Neuronal stem cell (in vitro differentiated cells): Measurements from ENCODE around the gene COL5A3.
A peak's percentile ranks its signal among the peaks of the same experiment; 100 is the strongest.

Source experiments
- DNase-seq: peaks from one replicate; pipeline ENCODE4 v3.0.0-alpha.2; 2013; ENCODE audit warnings: low spot score
- H2AFZ ChIP-seq: one replicate; pipeline ENCODE4 v1.6.1; 2013; ENCODE audit warnings: mild to moderate bottlenecking, low read length, inconsistent platforms
- H2AK5ac ChIP-seq: 2 replicates; pipeline ENCODE4 v1.6.1; 2013; ENCODE audit warnings: low read depth, mild to moderate bottlenecking, inconsistent platforms, low read length, moderate library complexity, mixed read lengths
- H2BK120ac ChIP-seq: 2 replicates; pipeline ENCODE4 v1.6.1; 2013; ENCODE audit warnings: low read depth, mild to moderate bottlenecking, inconsistent platforms, low read length, moderate library complexity, mixed read lengths
- H2BK12ac ChIP-seq: one replicate; pipeline ENCODE4 v1.6.1; 2013; ENCODE audit warnings: low read length, inconsistent platforms
- H2BK15ac ChIP-seq: 2 replicates; pipeline ENCODE4 v1.6.1; 2013; ENCODE audit warnings: mild to moderate bottlenecking, low read length, inconsistent platforms, mixed read lengths
- H2BK5ac ChIP-seq: one replicate; pipeline ENCODE4 v1.6.1; 2013; ENCODE audit warnings: inconsistent platforms, mild to moderate bottlenecking, low read length, moderate library complexity
- H3K14ac ChIP-seq: one replicate; pipeline ENCODE4 v1.6.1; 2013; ENCODE audit warnings: low read length, inconsistent platforms
- H3K18ac ChIP-seq: 2 replicates; pipeline ENCODE4 v1.6.1; 2013; ENCODE audit warnings: low read length, inconsistent platforms
- H3K23ac ChIP-seq: 2 replicates; pipeline ENCODE4 v1.6.1; 2013; ENCODE audit warnings: low read depth, mild to moderate bottlenecking, mixed read lengths, low read length, inconsistent platforms; ENCODE audit not compliant: poor library complexity
- H3K27ac ChIP-seq: replicated peaks from 3 replicates; pipeline ENCODE4 v1.5.1; 2013; ENCODE audit warnings: low read length, inconsistent platforms
- H3K27me3 ChIP-seq, 3 experiments: 2 replicates each; pipeline ENCODE4 v1.6.1; 2013; ENCODE audit warnings: low read length in 3 of 3, mild to moderate bottlenecking in 2 of 3, inconsistent platforms in 1 of 3, low read depth in 1 of 3, mixed read lengths in 1 of 3, moderate library complexity in 1 of 3; ENCODE audit not compliant: control insufficient read depth in 3 of 3, insufficient read depth in 3 of 3
- H3K36me3 ChIP-seq, 2 donors: replicated peaks in 1 of 2; 2 replicates each; pipeline ENCODE4 v1.6.1; 2013; ENCODE audit warnings: low read length in 2 of 2; ENCODE audit not compliant: control insufficient read depth in 2 of 2, insufficient read depth in 2 of 2
- H3K4ac ChIP-seq: 2 replicates; pipeline ENCODE4 v1.6.1; 2013; ENCODE audit warnings: inconsistent platforms, mild to moderate bottlenecking, low read length, moderate library complexity
- H3K4me1 ChIP-seq, 2 donors: 1 replicate in 1 of 2; 2 replicates in 1 of 2; pipeline ENCODE4 v1.6.1; 2013; ENCODE audit warnings: low read length in 2 of 2, low read depth in 1 of 2; ENCODE audit not compliant: control insufficient read depth in 2 of 2, insufficient read depth in 1 of 2
- H3K4me2 ChIP-seq: one replicate; pipeline ENCODE4 v1.6.1; 2013; ENCODE audit warnings: mild to moderate bottlenecking, low read length, inconsistent platforms; ENCODE audit not compliant: insufficient read depth, poor library complexity, severe bottlenecking
- H3K4me3 ChIP-seq, 2 donors: 2 replicates each; pipeline ENCODE4 v1.5.1; 2013; ENCODE audit warnings: low read length in 2 of 2, mild to moderate bottlenecking in 2 of 2, inconsistent platforms in 1 of 2, moderate library complexity in 1 of 2
- H3K79me1 ChIP-seq: one replicate; pipeline ENCODE4 v1.6.1; 2013; ENCODE audit warnings: low read depth, mild to moderate bottlenecking, inconsistent platforms, low read length, moderate library complexity
- H3K9ac ChIP-seq: one replicate; pipeline ENCODE4 v1.6.1; 2013; ENCODE audit warnings: mild to moderate bottlenecking, low read depth, low read length, inconsistent platforms; ENCODE audit not compliant: poor library complexity
- H3K9me3 ChIP-seq, 2 donors: replicated peaks in 1 of 2; 2 replicates each; pipeline versions ENCODE3 to v1.6.1; 2013; ENCODE audit warnings: low read length in 2 of 2, mild to moderate bottlenecking in 2 of 2, inconsistent platforms in 1 of 2, low read depth in 1 of 2, mixed read lengths in 1 of 2, moderate library complexity in 1 of 2; ENCODE audit not compliant: control insufficient read depth in 2 of 2, insufficient read depth in 1 of 2
- H4K8ac ChIP-seq: one replicate; pipeline ENCODE4 v1.6.1; 2013; ENCODE audit warnings: low read depth, mild to moderate bottlenecking, inconsistent platforms, low read length, moderate library complexity
- H4K91ac ChIP-seq: one replicate; pipeline ENCODE4 v1.6.1; 2013; ENCODE audit warnings: low read length, low read depth, mild to moderate bottlenecking, inconsistent platforms; ENCODE audit not compliant: poor library complexity
- WGBS, 2 donors: extraction: QIAGEN DNeasy Blood & Tissue Kit; methylation state at CpG; one replicate each; pipeline ENCODE4 v1.1.7; 2013; ENCODE audit warnings: missing lambda C conversion rate in 2 of 2, mixed read lengths in 1 of 2; ENCODE audit not compliant: insufficient read length in 2 of 2, insufficient replicate concordance in 1 of 2; ENCODE audit errors: extremely low coverage in 2 of 2; 5-methylcytosine and 5-hydroxymethylcytosine counted together

Gene COL5A3

GRCh38 chr19:9968820-9969687 lies 41.2 kb downstream of the COL5A3 start:
- H3K18ac ChIP-seq: no peak overlapping the region
- H4K91ac ChIP-seq: peak overlapping the region; percentile 30
- H2BK120ac ChIP-seq: no peak overlapping the region
- H3K4me2 ChIP-seq: no peak overlapping the region
- peaks cover 0 to 28% (median 17%) of the 10 kb centered on the region in 3 experiments for H3K27me3 ChIP-seq
- peak overlapping the region; percentile 55 for H3K23ac ChIP-seq
- peak overlapping the region in 1 of 2 donors; percentile 57 for H3K4me3 ChIP-seq
- no peak overlapping the region for H4K8ac ChIP-seq
- DNase-seq: no peak
- no peak overlapping the region for H2AFZ ChIP-seq
- no peak overlapping the region for H2BK12ac ChIP-seq
- no peak overlapping the region for H3K9ac ChIP-seq
- no peaks in the 10 kb centered on the region for H3K4me1 ChIP-seq
- no peak overlapping the region for H2BK5ac ChIP-seq
- H3K4ac ChIP-seq: no peak overlapping the region
- peak overlapping the region; percentile 56 for H3K14ac ChIP-seq
- no CpG with 5 or more reads among the region's 8 CpGs for WGBS, 2 donors
- H2AK5ac ChIP-seq: no peak overlapping the region
- H3K27ac ChIP-seq: no peak overlapping the region
- no peaks in the 10 kb centered on the region for H3K9me3 ChIP-seq
- no peaks in the 10 kb centered on the region for H3K79me1 ChIP-seq
- peak overlapping the region; percentile 7 for H2BK15ac ChIP-seq
- peaks cover 0 to 2% of the 10 kb centered on the region in 2 donors for H3K36me3 ChIP-seq

- Histone ChIP-seq H3K4ac (no peak overlapping the region), H2BK120ac (no peak overlapping the region), H3K14ac (no peak overlapping the region), H2BK15ac (no peak overlapping the region), H3K36me3 (peaks cover 0 to 2% of the 10 kb centered on the region in 2 donors), H3K9me3 (no peaks in the 10 kb centered on the region), H2BK12ac (no peak overlapping the region), H3K18ac (no peak overlapping the region), H3K4me1 (no peaks in the 10 kb centered on the region), H3K23ac (no peak overlapping the region), H3K9ac (no peak overlapping the region), H2AK5ac (peak overlapping the region; percentile 17), H3K4me3 (no peak overlapping the region), H3K4me2 (no peak overlapping the region), H2AFZ (no peak overlapping the region), H4K91ac (no peak overlapping the region), H2BK5ac (no peak overlapping the region), H3K79me1 (no peaks in the 10 kb centered on the region), H4K8ac (no peak overlapping the region), H3K27me3 (peaks cover 0 to 28% (median 17%) of the 10 kb centered on the region in 3 experiments), H3K27ac (no peak overlapping the region)
- DNase-seq: no peak
- WGBS, 2 donors: no CpG with 5 or more reads among the region's 4 CpGs
Measured at GRCh38 chr19:9967326-9967725, 43.0 kb downstream of the COL5A3 start.

- H3K27me3 ChIP-seq: peaks cover 0 to 28% (median 17%) of the 10 kb centered on the region in 3 experiments
- no peak overlapping the region for H4K91ac ChIP-seq
- H3K36me3 ChIP-seq: peaks cover 0 to 2% of the 10 kb centered on the region in 2 donors
- no peak overlapping the region for H4K8ac ChIP-seq
- peak overlapping the region; percentile 42 for H3K18ac ChIP-seq
- H3K4me2 ChIP-seq: no peak overlapping the region
- no peak overlapping the region for H3K27ac ChIP-seq
- no peak overlapping the region for H2BK15ac ChIP-seq
- no CpG with 5 or more reads among the region's 29 CpGs for WGBS, 2 donors
- no peak overlapping the region for H2BK120ac ChIP-seq
- H2AK5ac ChIP-seq: no peak overlapping the region
- no peak overlapping the region for H3K4ac ChIP-seq
- H2AFZ ChIP-seq: peak overlapping the region; percentile 1
- no peak overlapping the region for H2BK12ac ChIP-seq
- no peak overlapping the region for H3K4me3 ChIP-seq
- H3K79me1 ChIP-seq: no peaks in the 10 kb centered on the region
- DNase-seq: no peak
- H3K9me3 ChIP-seq: no peaks in the 10 kb centered on the region
- H3K4me1 ChIP-seq: no peaks in the 10 kb centered on the region
- no peak overlapping the region for H3K23ac ChIP-seq
- no peak overlapping the region for H3K9ac ChIP-seq
- H2BK5ac ChIP-seq: no peak overlapping the region
- H3K14ac ChIP-seq: no peak overlapping the region
Measured at GRCh38 chr19:9966448-9966847, 43.9 kb downstream of the COL5A3 start.

DNA sequence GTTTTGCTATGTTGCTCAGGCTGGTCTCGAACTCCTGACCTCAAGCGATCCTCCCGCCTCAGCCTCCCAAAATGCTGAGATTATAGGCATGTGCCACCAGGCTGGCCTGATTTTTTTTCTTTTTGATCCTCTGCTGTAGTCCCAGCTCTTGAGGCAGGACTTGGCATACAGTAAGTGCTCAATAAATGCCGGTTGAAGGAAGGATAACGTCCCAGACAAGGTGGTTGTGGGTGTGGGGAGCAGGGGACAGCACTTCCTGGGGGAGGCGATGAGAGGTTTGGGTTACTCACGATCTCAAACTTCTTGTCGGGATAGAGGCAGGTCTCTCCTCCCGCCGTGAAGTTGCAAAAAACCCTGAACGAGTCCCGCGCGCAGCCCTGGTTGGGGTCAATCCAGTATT lies 44.3 kb downstream of the COL5A3 start:
- WGBS, 2 donors: no CpG with 5 or more reads among the region's 14 CpGs
- Histone ChIP-seq H3K79me1 (no peaks in the 10 kb centered on the region), H3K27me3 (peaks cover 0 to 28% (median 17%) of the 10 kb centered on the region in 3 experiments)

More for the DNA sequence above, 44.3 kb downstream of the COL5A3 start:
- no peak overlapping the region for H3K9ac ChIP-seq
- no peak overlapping the region for H2AFZ ChIP-seq
- H3K4me1 ChIP-seq: no peaks in the 10 kb centered on the region
- H2BK5ac ChIP-seq: no peak overlapping the region
- no peak overlapping the region for H2BK120ac ChIP-seq
- no peak overlapping the region for H3K27ac ChIP-seq
- H3K23ac ChIP-seq: no peak overlapping the region
- H2BK15ac ChIP-seq: no peak overlapping the region
- H3K9me3 ChIP-seq: no peaks in the 10 kb centered on the region
- H2AK5ac ChIP-seq: no peak overlapping the region
- H4K8ac ChIP-seq: no peak overlapping the region
- H4K91ac ChIP-seq: no peak overlapping the region
- H3K4me2 ChIP-seq: no peak overlapping the region
- no peak overlapping the region for H3K14ac ChIP-seq
- no peak overlapping the region for H2BK12ac ChIP-seq
- no peak overlapping the region for H3K4me3 ChIP-seq
- no peak overlapping the region for H3K4ac ChIP-seq
- H3K36me3 ChIP-seq: peaks cover 0 to 2% of the 10 kb centered on the region in 2 donors
- H3K18ac ChIP-seq: no peak overlapping the region
- DNase-seq: no peak
